NB4 (cell line): ENCODE data around the gene PDZD2.
"Not testable (repeated sequence)": the region's sequence is repeated elsewhere in the genome, so short reads cannot be mapped to it uniquely, and the experiment has no call there.

Experiments
- MYC ChIP-seq: IDR thresholded peaks from 2 replicates; pipeline ENCODE4 v1.6.1; 2011; ENCODE audit warnings: low read depth, low read length
- POLR2A ChIP-seq: IDR thresholded peaks from 2 replicates; pipeline ENCODE4 v1.6.1; 2011; ENCODE audit warnings: mild to moderate bottlenecking; ENCODE audit not compliant: insufficient read length; ENCODE audit errors: extremely low read depth
- TF ChIP-seq, protein P1 (sequence below): IDR thresholded peaks from one replicate; pipeline ENCODE4 v1.5.1; 2012; ENCODE audit warnings: low read depth, low read length
- TF ChIP-seq, protein P2 (sequence below): IDR thresholded peaks from 2 replicates; pipeline ENCODE4 v1.6.1; 2011; ENCODE audit warnings: low read depth, low read length

DNA sequence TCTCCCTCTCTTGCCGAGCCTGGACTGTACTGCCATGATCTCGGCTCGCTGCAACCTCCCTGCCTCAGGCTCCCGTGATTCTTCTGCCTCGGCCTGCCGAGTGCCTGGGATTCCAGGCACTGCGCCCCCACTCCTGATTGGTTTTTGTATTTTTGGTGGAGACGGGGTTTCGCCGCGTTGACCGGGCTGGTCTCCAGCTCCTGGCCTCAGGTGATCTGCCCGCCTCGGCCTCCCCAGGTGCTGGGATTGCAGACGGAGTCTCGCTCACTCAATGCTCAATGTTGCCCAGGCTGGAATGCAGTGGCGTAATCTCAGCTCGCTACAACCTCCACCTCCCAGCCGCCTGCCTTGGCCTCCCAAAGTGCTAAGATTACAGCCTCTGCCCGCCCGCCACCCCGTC, 400.2 kb downstream of the PDZD2 start:
- TF ChIP-seq, protein P1, sequence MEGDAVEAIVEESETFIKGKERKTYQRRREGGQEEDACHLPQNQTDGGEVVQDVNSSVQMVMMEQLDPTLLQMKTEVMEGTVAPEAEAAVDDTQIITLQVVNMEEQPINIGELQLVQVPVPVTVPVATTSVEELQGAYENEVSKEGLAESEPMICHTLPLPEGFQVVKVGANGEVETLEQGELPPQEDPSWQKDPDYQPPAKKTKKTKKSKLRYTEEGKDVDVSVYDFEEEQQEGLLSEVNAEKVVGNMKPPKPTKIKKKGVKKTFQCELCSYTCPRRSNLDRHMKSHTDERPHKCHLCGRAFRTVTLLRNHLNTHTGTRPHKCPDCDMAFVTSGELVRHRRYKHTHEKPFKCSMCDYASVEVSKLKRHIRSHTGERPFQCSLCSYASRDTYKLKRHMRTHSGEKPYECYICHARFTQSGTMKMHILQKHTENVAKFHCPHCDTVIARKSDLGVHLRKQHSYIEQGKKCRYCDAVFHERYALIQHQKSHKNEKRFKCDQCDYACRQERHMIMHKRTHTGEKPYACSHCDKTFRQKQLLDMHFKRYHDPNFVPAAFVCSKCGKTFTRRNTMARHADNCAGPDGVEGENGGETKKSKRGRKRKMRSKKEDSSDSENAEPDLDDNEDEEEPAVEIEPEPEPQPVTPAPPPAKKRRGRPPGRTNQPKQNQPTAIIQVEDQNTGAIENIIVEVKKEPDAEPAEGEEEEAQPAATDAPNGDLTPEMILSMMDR: not testable (repeated sequence)
- not testable (repeated sequence) for TF ChIP-seq POLR2A, MYC
- TF ChIP-seq, protein P2, sequence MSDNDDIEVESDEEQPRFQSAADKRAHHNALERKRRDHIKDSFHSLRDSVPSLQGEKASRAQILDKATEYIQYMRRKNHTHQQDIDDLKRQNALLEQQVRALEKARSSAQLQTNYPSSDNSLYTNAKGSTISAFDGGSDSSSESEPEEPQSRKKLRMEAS: not testable (repeated sequence)
